GM23338 (cell line): ENCODE data around the gene GSDMA. TPM values are rescaled to one million over a fixed set of nuclear protein-coding genes. Genes with fewer than 3 reads are reported as not detected.

Source experiments
- ATAC-seq: fragments of 200-7000 bp; cut with Tn5 transposase; 3 replicates; pipeline ENCODE4 v1.9.1; 2020
- DNase-seq: peaks from one replicate; pipeline ENCODE4 v3.0.0-alpha.2; 2015; ENCODE audit warnings: low spot score
- H2AFZ ChIP-seq: fragments of 200-600 bp; sonication (generic); 2 replicates; pipeline ENCODE4 v1.8.0; 2016; ENCODE audit warnings: antibody characterized with exemption, mild to moderate bottlenecking, moderate library complexity
- H3F3A ChIP-seq: fragments of 200-600 bp; sonication (generic); replicated peaks from 2 replicates; pipeline ENCODE4 v1.8.0; 2017; ENCODE audit warnings: antibody characterized with exemption, mixed run types, low read depth
- H3K27ac ChIP-seq: fragments of 200-600 bp; sonication (generic); 2 replicates; pipeline ENCODE4 v1.6.1; 2016; ENCODE audit warnings: low read depth
- H3K27me3 ChIP-seq: fragments of 200-600 bp; sonication (generic); 2 replicates; pipeline ENCODE4 v1.8.0; 2016; ENCODE audit warnings: mild to moderate bottlenecking, mixed run types, moderate library complexity; ENCODE audit not compliant: insufficient read depth
- H3K36me3 ChIP-seq: fragments of 200-600 bp; sonication (generic); 2 replicates; pipeline ENCODE4 v1.8.0; 2016; ENCODE audit warnings: mild to moderate bottlenecking; ENCODE audit not compliant: insufficient read depth
- H3K4me1 ChIP-seq: fragments of 200-600 bp; sonication (generic); 2 replicates; pipeline ENCODE4 v1.8.0; 2016; ENCODE audit warnings: mild to moderate bottlenecking, moderate library complexity; ENCODE audit not compliant: insufficient read depth
- H3K4me2 ChIP-seq: fragments of 200-600 bp; sonication (generic); 2 replicates; pipeline ENCODE4 v1.7.1; 2017; ENCODE audit warnings: mixed run types
- H3K4me3 ChIP-seq: fragments of 200-600 bp; sonication (generic); 2 replicates; pipeline ENCODE4 v1.6.1; 2016; ENCODE audit warnings: mixed run types
- H3K79me2 ChIP-seq: fragments of 200-600 bp; sonication (generic); replicated peaks from 2 replicates; pipeline ENCODE4 v1.8.0; 2017; ENCODE audit warnings: mild to moderate bottlenecking; ENCODE audit not compliant: insufficient read depth
- H3K9me2 ChIP-seq: fragments of 200-600 bp; sonication (generic); 2 replicates; pipeline ENCODE4 v1.8.0; 2017; ENCODE audit not compliant: insufficient read depth
- H4K20me1 ChIP-seq: fragments of 200-600 bp; sonication (generic); replicated peaks from 2 replicates; pipeline ENCODE4 v1.8.0; 2017; ENCODE audit warnings: mild to moderate bottlenecking; ENCODE audit not compliant: insufficient read depth
- H3K27ac Mint-ChIP-seq: 2 replicates; pipeline ENCODE4 v1.8.0; 2020; ENCODE audit warnings: inconsistent platforms, mild to moderate bottlenecking, moderate library complexity, mixed read lengths
- H3K27me3 Mint-ChIP-seq: 3 replicates; pipeline ENCODE4 v1.8.0; 2022; ENCODE audit warnings: low read depth, mild to moderate bottlenecking, moderate library complexity, mixed read lengths, inconsistent platforms; ENCODE audit not compliant: insufficient read depth, poor library complexity
- H3K36me3 Mint-ChIP-seq: 3 replicates; pipeline ENCODE4 v1.8.0; 2021; ENCODE audit warnings: low read depth, mild to moderate bottlenecking, inconsistent platforms, moderate library complexity, mixed read lengths
- H3K4me1 Mint-ChIP-seq: 3 replicates; pipeline ENCODE4 v1.8.0; 2020; ENCODE audit warnings: mild to moderate bottlenecking, inconsistent platforms, mixed read lengths
- H3K4me3 Mint-ChIP-seq: 3 replicates; pipeline ENCODE4 v1.8.0; 2021; ENCODE audit warnings: moderate library complexity, mild to moderate bottlenecking, inconsistent platforms, mixed read lengths
- H3K9me3 Mint-ChIP-seq: 3 replicates; pipeline ENCODE4 v1.8.0; 2020; ENCODE audit warnings: moderate library complexity, mild to moderate bottlenecking, inconsistent platforms, mixed read lengths
- CREB1 ChIP-seq: fragments of 250-450 bp; sonication (Bioruptor Pico); IDR thresholded peaks from 2 replicates; pipeline ENCODE4 v1.5.0; 2020; ENCODE audit warnings: low read depth, mild to moderate bottlenecking, moderate library complexity
- EZH2 ChIP-seq: fragments of 200-600 bp; sonication (generic); IDR thresholded peaks from one replicate; pipeline ENCODE4 v1.8.0; 2017; ENCODE audit warnings: antibody characterized with exemption, mild to moderate bottlenecking, low read depth; ENCODE audit not compliant: unreplicated experiment
- EZH2phosphoT487 ChIP-seq: fragments of 200-600 bp; sonication (generic); IDR thresholded peaks from one replicate; pipeline ENCODE4 v1.8.1; 2018; ENCODE audit warnings: antibody characterized with exemption; ENCODE audit not compliant: unreplicated experiment
- JUNB ChIP-seq: IDR thresholded peaks from one replicate; pipeline ENCODE4 v1.6.1; 2016; ENCODE audit warnings: antibody characterized with exemption; ENCODE audit not compliant: unreplicated experiment
- NANOG ChIP-seq: IDR thresholded peaks from 2 replicates; pipeline ENCODE4 v1.6.1; 2016; ENCODE audit warnings: antibody characterized with exemption, borderline replicate concordance
- POLR2AphosphoS5 ChIP-seq: IDR thresholded peaks from 2 replicates; pipeline ENCODE4 v1.6.1; 2016; ENCODE audit warnings: antibody characterized with exemption, low read depth
- REST ChIP-seq: IDR thresholded peaks from one replicate; pipeline ENCODE4 v1.6.1; 2018; ENCODE audit warnings: antibody characterized with exemption; ENCODE audit not compliant: unreplicated experiment
- STAT1 ChIP-seq: IDR thresholded peaks from one replicate; pipeline ENCODE4 v1.6.1; 2016; ENCODE audit warnings: antibody characterized with exemption; ENCODE audit not compliant: unreplicated experiment
- ZNF114 ChIP-seq: fragments of 250-450 bp; sonication (Bioruptor Pico); IDR thresholded peaks from 2 replicates; pipeline ENCODE4 v1.5.0; 2020; ENCODE audit warnings: mild to moderate bottlenecking, moderate library complexity
- ZNF331 ChIP-seq: fragments of 250-450 bp; sonication (Bioruptor Pico); IDR thresholded peaks from 2 replicates; pipeline ENCODE4 v1.5.0; 2020; ENCODE audit warnings: low read depth, mild to moderate bottlenecking, moderate library complexity
- ZNF462 ChIP-seq: fragments of 250-450 bp; sonication (Bioruptor Pico); IDR thresholded peaks from 2 replicates; pipeline ENCODE4 v1.5.0; 2020; ENCODE audit warnings: mild to moderate bottlenecking, moderate library complexity
- polyA plus RNA-seq: library from polyadenylated mRNA; unstranded; fragments of >200 nt; fragmentation: Nextera tagmentation; extraction: Ambion mirVana; gene quantifications from 2 replicates; pipeline ENCODE4 v1.2.1, GENCODE V29; 2016
- total RNA-seq: library from RNA; depleted of rRNA; stranded (reverse); fragments of >200 nt; shearing (Covaris generic); gene quantifications from 2 replicates; pipeline ENCODE4 v1.2.3, GENCODE V29; 2014
- TF ChIP-seq, protein P1 (sequence below): IDR thresholded peaks from 2 replicates; pipeline ENCODE4 v1.6.1; 2016; ENCODE audit warnings: antibody characterized with exemption
- TF ChIP-seq, protein P2 (sequence below), 2 experiments: fragments of 200-600 bp in 1 of 2; sonication (generic) in 1 of 2; conservative IDR thresholded peaks; 2 replicates each; pipeline versions ENCODE4 v1.5.1 to v1.6.1; 2016 to 2017; ENCODE audit warnings: antibody characterized with exemption in 2 of 2, low read depth in 2 of 2, mild to moderate bottlenecking in 2 of 2, moderate library complexity in 1 of 2

GSDMA gene
- total and polyA plus RNA-seq, 2 experiments from 2014 or later = not detected

GRCh38 chr17:39951924-39952679 lies 10.7 kb upstream of the GSDMA start:
- no peak for DNase-seq
- H3K4me1 ChIP-seq = peaks cover 10% of the 10 kb centered on the region; the same call in 1 of the 2 replicates
- no peak overlapping the region for H3K27ac Mint-ChIP-seq
- 0 out of 2 replicates have a peak, but pooled peaks cover 7% of the 10 kb centered on the region for H3F3A ChIP-seq
- peak overlapping the region; percentile 73 for H3K4me3 ChIP-seq
- no peak; the same call in 2 of the 3 replicates for ATAC-seq
- peaks cover 24% of the 10 kb centered on the region for H3K27me3 Mint-ChIP-seq
- 0 out of 2 replicates have a peak, but pooled peaks cover 4% of the 10 kb centered on the region for H3K27me3 ChIP-seq
- H3K9me2 ChIP-seq = no peaks in the 10 kb centered on the region
- no peaks in the 10 kb centered on the region for H4K20me1 ChIP-seq
- no peaks in the 10 kb centered on the region for H3K36me3 Mint-ChIP-seq
- TF ChIP-seq EZH2phosphoT487 (no peak), REST (no peak), CREB1 (CRISPR knock-in tag) (no peak), POLR2AphosphoS5 (no peak), EZH2 (no peak), ZNF114 (no peak), NANOG (no peak), JUNB (no peak), ZNF462 (CRISPR knock-in tag) (no peak), STAT1 (no peak), ZNF331 (CRISPR knock-in tag) (no peak)
- TF ChIP-seq, protein P1, sequence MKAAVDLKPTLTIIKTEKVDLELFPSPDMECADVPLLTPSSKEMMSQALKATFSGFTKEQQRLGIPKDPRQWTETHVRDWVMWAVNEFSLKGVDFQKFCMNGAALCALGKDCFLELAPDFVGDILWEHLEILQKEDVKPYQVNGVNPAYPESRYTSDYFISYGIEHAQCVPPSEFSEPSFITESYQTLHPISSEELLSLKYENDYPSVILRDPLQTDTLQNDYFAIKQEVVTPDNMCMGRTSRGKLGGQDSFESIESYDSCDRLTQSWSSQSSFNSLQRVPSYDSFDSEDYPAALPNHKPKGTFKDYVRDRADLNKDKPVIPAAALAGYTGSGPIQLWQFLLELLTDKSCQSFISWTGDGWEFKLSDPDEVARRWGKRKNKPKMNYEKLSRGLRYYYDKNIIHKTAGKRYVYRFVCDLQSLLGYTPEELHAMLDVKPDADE = no peak
- TF ChIP-seq, protein P2, sequence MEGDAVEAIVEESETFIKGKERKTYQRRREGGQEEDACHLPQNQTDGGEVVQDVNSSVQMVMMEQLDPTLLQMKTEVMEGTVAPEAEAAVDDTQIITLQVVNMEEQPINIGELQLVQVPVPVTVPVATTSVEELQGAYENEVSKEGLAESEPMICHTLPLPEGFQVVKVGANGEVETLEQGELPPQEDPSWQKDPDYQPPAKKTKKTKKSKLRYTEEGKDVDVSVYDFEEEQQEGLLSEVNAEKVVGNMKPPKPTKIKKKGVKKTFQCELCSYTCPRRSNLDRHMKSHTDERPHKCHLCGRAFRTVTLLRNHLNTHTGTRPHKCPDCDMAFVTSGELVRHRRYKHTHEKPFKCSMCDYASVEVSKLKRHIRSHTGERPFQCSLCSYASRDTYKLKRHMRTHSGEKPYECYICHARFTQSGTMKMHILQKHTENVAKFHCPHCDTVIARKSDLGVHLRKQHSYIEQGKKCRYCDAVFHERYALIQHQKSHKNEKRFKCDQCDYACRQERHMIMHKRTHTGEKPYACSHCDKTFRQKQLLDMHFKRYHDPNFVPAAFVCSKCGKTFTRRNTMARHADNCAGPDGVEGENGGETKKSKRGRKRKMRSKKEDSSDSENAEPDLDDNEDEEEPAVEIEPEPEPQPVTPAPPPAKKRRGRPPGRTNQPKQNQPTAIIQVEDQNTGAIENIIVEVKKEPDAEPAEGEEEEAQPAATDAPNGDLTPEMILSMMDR (conservative IDR thresholded peaks at IDR 0.05; ENCODE audit: low read depth in 2 of 2) = no peak
- H3K4me1 Mint-ChIP-seq = peaks cover 29% of the 10 kb centered on the region
- no peaks in the 10 kb centered on the region for H3K9me3 Mint-ChIP-seq
- H3K79me2 ChIP-seq = no peaks in the 10 kb centered on the region
- H2AFZ ChIP-seq = peak overlapping the region; percentile 98
- no peaks in the 10 kb centered on the region for H3K36me3 ChIP-seq
- H3K27ac ChIP-seq = peak overlapping the region; percentile 79; the same call in 1 of the 2 replicates
- H3K4me2 ChIP-seq = peak overlapping the region; percentile 95
- H3K4me3 Mint-ChIP-seq = peak overlapping the region; percentile 72
